ENCODE results near the gene UBE3B.
A peak's percentile ranks its signal among the peaks of the same experiment; 100 is the strongest.

Gene UBE3B

DNA sequence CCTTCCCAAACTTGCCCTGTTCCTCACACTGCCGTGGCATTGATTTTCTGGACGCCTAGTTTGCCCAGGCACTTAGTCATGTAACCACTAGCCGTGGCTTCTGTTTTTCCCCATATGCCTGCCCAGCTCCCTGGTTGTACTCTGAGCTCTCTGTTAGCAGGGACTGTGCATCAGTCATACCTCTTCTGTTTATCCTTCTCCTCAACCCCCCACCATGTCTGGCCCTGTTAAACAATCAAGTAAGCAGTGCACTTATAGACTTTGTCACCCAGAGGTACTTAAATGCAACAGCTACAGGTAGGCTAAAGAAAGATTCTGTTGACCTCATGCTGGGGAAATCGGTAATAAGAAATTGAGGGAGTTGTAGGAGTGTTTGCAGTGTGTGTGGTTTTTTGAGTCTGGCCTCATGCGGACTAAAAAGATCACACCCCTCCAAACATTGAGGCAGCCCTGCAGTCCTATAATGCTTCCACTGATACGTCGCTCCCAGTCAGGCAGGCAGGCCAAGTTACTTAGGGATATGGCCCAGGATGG is 17.0 kb downstream of the UBE3B start:
- DNase-seq (ENCODE audit: low spot score) = no peak

DNA sequence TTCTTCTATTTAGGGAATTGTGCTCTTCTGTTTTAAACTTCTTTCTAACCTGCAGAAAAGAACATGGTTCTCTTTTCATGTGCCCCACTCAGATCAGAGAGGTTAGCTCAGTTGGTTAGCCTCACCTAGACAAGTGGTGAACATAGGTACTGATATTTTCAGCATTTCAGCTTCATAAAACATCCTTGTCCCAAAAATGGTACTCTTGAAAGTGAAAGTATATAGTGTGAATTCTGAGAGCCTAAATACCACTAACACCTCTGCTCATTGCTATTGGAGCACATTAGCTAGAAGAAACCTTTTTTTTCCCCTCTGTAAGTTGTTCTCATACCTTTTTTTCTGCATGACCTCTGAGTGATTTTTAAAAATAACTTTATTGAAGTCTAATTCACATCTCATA is 17.6 kb downstream of the UBE3B start:
- no peak for DNase-seq (ENCODE audit: low spot score)

DNA sequence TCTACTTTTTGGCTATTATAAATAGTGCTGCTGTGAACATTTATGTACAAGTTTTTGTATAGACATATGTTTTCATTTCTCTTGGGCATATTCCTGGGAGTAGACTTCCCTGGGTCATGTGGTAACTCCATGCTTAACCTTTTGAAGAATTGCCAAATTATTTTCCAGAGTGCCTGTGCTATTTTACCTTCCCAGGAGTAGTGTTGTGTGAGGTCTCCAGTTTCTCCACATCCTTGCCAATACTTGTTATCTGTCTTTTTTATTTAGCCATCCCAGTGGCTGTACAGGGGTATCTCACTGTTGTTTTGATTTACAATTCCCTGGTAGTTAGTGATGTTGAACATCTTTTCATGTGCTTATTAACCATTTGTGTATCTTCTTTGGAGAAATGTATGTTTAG is 18.9 kb downstream of the UBE3B start:
- no peak for DNase-seq (ENCODE audit: low spot score)

DNA sequence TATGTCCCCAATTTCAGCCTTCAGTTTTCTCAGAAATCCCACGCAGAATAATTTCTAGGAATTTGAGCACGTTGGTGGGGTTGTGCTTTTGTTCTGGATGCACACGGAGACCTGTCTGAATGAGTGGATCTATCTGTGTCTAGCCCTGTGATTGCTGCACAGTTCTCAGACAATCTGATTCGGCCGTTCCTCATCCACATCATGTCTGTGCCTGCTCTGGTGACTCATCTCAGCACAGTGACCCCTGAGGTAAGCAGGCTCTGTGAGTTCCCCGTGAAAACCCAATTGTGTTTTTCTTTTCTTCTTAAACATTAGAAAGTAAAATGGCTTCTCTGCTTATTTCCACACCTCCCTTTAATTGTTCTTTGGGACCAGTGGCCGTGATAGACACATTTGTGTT is 20.2 kb downstream of the UBE3B start:
- no peak for DNase-seq (ENCODE audit: low spot score)

DNA sequence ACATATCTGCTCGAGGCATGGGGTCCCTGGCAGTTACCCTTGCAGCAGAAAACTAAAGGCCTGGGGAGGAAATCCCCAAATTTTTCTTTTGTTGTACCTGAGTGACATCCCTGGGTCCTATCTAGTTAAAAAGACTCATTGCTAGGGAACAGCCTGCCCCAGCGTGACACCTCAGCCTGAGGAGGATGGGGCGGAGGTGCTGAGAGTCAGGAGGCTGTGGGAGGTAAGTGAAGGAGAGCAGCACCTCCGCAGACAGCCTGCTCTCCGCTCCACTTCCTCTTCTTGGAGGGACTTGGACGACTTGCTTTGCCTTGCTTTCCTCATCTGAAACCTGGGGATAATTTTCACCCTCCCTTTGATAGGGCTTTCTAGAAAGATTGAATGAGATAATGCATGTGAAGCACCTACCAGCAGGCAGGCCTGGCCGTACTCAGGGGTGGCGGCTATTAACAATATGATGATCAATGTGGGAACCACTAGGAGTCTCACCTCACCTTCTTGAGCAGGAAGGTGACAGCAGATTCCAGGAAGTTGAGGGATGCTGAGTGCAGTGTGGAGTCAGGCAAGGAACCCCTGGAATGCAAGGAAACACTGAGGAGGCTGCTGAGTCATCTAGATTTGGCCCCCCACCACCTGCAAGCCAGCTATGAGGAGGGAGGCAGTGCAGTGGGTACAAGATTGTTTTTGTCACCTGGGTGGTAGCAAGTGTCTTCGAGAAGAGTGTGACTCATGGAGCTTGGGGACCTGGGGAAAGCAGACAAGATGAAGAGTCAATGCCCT is 23.2 kb downstream of the UBE3B start:
- no peak for DNase-seq (ENCODE audit: low spot score)

DNA sequence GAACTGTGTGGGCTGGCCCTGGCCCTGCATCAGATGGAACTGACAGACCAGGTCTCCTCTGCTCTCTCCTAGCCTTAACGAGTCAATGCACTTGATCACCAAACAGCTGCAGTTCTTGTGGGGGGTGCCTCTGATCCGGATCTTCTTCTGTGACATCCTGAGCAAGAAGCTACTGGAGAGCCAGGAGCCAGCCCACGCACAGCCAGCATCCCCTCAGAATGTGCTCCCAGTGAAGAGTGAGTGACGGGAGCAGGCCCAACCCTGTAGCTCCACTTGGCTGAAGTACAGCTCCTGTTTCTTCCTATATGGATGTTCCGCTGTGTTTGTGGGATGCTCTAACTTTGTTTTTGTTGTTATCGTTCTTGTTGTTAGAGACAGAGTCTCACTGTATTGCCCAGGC is 23.9 kb downstream of the UBE3B start:
- DNase-seq (ENCODE audit: low spot score) = no peak

DNA sequence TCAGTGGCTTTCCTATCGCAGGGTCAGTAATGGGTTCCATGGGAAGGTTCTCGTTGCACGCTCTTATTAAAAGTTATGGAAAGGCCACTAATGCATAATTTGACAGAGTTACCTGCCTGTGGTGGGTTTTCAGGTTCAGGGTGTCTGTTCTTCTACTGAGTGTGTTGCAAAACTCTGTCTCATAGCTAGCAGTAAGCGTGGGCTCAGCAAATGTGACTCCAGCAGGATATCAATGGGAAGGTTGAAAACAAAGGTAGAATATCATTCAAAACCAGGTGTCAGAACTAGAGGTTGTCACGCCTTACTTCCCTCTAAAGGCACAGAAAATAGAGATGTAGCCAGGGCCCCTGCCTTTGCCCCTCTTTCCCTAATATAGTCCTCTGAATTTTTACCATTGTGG is 24.9 kb downstream of the UBE3B start:
- DNase-seq (ENCODE audit: low spot score) = no peak

DNA sequence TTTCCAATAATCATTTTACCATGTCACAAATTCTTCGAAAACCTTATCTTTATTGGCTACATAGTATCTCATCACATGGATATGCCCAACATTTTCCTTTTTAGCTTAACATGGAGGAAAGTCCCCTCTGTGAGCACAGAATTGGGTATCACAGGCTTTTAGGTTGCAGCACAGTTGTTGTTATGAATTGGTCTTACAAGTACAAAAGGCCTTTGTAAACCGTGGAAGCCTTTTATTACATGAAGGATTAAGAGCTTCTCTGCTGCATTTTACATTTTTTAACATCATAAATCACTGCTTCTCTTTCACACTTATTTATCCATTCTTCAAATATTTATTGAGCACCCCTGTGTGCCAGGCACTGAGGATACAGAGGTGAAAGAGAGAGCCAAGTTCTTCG is 26.2 kb downstream of the UBE3B start:
- no peak for DNase-seq (ENCODE audit: low spot score)

DNA sequence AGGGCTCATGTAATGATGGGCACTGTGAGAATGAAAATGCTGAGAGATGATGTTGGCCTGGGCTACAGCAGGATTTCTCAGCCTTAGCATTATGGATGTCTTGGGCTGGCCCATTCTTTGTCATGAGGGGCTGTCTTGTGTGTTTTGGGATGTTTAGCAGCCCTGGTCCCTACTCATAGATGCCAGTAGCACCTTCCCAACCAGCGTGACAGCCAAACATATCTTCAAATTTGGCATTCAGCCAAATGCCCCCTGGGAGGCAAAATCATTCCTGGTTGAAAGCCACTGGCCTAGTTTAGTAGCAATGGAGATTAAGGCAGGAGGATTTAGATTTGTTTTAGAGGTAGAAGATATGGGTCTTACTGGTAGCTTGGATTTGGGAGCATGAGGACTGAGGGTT is 26.6 kb downstream of the UBE3B start:
- no peak for DNase-seq (ENCODE audit: low spot score)

DNA sequence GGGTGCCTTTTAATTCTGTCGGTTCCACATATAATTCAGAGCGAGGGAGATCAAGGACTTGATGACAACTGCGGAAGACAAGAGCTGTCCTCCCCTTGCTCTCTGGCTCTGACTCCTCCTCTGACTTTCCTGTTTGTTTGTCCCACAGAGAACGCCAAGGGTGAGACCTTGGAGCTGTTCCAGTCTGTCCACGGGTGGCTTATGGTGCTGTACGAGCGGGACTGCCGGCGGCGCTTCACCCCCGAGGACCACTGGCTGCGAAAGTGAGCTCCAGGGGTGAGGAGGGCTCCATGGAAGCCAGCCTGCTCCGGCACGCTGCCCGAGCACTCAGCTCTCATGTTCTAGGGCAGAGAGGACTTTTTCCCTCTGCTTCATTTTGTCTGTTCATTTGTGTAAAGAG is 32.8 kb downstream of the UBE3B start:
- DNase-seq (ENCODE audit: low spot score) = no peak

DNA sequence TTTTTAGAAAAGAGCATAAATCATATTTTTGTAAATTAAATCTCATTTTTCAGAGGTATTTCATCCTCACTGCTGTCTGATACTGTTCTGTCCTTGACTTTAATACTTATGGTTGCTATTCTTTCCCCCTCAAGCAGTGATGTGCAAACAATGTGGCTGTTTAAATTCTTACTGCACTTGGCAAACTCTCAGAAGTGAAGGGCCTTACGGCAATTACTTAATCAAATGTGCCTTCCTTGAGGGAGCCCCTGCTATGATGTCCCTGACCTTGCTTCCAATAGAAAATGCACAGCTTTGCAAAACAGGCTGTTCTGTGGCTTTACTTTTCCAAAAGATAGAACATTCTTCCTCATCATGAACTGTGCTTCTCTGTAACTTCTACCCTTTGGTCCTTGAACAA is 35.2 kb downstream of the UBE3B start:
- DNase-seq (ENCODE audit: low spot score) = no peak

DNA sequence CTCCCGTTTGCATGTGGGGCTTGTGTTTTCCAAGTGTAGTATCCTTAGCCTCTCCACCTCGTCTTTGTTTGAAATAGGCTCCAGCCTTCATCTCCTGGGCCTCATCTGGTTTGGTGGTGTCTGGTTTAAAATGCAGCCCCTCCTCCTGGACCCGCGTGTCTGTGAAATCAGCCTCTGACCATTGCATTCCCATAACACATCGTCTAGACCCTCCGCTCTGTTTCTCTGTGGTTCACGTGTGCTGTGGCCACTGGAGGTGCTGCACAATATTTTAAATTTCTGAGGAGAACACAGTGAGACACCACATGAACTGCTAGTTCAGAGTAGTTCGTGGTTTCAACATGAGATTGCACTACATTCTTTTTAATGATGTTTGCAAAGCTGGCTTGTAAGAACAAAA is 35.6 kb downstream of the UBE3B start:
- DNase-seq (ENCODE audit: low spot score) = no peak

DNA sequence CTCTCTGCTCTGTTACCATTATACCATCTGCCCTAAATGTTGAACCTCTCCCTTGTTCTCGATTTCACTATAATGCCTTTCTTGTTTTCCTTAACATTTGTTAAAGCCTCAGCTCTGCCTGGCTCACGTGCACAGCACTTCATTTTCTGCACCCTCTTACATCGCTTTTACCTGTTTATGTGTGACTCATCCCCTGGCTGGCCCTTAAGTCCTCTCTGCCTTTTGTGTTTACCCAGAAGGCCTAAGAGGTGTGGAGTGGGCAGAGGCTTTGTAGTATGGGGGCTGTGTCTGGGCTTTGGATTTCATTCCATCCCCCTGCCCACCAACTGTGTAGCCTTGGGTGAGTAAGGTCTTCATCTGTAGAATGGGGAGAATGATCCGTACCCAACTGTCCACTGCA is 36.5 kb downstream of the UBE3B start:
- no peak for DNase-seq (ENCODE audit: low spot score)

DNA sequence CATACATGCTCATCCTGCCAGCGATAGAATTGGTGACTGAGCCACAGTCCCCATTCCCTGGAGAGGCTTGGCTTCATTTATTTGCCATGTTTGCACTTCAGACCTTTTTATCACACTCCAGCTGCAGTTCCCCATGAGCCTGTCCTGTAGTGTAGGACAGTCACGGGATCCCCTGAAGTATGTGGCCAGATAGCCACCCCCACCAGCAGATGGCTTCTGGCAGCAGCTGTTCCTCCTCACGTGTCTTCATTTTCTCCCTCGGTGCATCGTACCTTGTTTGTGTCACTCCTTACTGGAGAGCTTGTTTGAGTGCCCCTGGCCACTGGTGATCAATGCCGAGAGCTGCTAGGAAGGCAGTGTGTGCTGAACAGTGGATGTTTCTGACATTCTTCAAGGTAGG is 40.2 kb downstream of the UBE3B start:
- DNase-seq (ENCODE audit: low spot score) = no peak

DNA sequence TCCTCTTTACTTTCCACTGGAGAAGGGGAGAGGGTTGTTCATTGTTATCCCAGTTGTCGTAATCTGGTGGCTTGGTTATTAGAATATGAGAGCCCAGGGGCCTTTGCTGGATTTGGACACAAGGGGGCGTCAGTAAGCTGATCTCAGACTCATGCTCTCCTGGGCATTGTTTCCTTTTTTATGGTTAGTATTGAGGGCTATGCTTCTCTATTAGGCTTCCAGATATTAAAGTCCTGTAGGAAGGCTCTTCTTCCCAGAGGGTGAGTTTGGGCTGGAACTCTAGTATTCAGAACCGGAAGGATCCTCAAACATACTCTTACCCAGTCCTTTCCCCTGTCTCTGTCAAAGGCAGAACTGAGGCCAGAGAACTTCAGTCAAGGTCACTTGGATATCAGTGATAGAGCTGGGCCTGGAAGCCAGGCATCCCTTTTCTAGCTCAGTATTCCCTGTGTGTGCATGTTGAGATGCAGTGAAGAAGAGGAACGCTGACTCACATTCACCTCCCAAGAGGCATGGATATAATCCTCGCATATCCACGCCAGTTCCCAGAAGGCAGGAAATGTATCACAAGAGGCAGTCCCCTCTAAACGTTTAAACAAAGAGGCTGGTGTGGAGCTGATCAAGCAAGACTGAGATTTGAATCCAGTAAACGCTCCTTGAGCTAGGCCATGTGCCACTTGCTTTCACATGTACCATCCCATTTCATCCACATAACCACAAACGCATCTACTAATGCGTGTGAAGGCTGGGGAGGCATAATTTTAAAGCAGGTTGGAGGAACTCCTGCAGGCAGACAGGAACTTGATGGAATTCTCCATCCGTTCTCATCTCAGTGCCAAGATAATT is 41.6 kb downstream of the UBE3B start:
- DNase-seq (ENCODE audit: low spot score) = peak; percentile 54

DNA sequence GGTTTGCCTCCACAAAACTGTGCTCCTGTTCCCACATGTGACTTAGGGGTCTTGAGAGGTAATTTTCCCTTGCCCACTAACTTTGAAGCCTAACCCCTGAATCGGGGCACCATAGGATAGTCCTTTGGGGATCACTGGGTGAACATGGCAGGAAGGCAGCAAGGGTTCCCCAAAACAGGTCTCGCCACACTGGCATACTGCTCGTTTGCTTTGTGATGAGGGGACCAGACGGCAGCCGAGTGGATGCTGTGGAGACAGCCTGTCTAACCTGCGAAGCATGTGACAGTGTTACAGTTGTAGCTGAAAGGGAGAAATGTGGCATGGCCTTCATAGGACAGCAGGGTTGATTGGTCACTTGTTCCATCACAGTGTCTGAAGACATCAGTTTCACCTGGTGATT is 42.4 kb downstream of the UBE3B start:
- no peak for DNase-seq (ENCODE audit: low spot score)

DNA sequence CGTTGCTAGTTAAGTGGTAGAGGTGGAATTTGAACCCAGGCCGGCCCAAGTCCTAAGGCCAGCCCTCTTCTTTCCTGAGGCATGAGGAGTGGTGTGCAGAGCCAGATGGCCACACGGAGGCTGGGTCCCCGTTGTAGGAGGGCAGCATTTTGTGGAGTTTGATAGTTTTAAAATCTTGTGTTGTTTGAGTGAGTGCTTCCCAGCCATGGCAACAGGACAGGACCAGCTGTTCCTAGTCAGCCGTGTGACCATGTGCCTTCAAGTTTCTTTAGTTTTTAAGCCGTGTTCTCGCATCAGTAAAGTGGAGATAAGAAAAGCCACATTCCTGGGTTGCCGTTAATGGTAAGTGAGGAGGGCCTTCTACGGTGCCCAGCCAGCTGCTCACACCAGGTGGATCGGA is 44.4 kb downstream of the UBE3B start:
- no peak for DNase-seq (ENCODE audit: low spot score)

DNA sequence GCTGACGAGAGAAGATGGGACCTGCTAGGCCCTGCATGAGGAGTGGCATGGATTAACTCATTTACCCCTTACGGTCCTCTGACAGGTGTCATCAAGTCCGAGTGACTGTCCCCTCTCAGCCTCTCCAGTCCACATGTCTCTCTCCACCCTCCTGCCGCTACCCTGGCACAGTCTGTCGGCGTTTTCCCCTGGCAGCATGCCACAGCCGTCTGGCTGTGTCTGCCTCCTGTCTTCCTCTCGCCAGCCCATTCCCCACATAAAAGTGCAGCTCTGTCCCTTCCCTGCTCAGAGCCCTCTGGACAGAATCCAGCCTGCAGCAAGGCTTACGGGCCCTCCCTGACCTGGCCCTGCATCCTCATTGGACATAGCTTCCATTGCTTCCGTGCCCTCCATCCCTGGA is 45.6 kb downstream of the UBE3B start:
- no peak for DNase-seq (ENCODE audit: low spot score)

DNA sequence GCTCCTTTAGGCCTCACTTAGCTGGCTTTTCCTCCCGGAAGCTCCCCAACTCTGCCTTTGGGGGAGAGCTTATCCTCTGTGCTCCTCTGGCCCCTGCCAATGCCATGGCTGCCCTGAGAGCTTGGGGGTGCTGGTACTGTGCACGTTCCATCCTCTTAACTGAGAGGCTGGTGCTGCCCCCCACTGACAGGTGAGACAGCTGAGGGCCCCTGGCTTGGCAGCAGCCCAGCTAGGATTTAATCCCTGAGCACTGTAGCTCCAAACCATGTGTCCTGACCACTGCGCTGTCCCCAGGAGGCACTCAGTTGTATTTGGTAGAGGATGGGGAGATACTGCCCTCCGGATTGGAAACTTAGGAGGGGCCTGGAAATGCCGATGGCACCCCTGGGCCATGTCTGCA is 46.1 kb downstream of the UBE3B start:
- DNase-seq (ENCODE audit: low spot score) = no peak

DNA sequence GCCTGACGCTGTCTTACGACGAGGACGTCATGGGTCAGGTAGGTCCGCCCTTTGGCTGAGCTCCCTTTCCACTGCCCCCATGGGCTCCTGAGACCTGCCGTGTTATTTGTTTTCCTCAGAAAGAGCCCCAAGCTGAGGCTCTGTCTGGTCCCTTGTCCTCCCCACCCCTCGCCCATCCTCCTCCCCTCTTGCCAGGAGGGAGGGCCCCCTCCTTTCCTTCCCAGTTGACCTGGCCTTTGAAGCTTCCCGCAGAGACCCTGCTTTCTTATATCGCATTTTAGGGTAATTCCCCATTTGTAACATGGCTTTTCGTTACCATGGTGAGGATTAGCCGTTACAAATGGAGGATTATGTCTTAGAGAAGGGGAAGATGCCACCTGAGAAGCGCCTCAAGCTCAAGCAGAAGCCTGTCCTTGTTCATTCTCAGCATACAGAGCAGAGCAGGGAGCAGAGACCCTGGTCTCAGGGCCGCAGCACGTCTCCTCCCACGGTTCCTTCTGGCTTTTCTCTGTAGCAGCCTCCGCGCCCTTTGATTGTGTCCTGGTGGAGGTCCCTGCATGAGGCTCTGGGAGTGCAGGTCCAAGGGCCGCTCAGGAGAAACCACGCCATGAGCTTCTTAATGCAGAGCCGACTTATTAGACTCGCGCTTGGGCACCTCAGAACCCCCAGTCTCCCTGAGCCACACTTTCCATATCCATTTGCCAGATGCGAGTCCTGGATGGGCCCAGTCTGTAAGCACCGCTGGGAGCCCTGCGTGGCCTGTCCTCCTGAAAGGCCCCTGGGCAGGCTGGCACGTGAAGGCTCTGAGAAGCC is 47.2 kb downstream of the UBE3B start:
- no peak for DNase-seq (ENCODE audit: low spot score)

DNA sequence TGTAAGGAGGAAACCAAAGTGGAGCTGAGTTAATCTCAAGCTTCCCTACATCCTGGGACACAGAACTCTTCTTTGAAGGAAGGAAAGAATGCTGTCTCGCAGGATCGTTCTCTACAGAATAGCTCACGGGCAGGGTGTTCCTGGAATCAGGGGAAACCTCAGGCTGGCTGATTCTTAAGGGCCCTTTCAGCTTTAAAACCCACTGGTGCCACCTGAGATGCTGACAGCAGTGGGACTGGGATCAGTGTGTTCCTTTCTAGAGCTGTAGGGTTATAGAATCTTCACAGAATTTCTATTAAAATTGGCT is 47.8 kb downstream of the UBE3B start:
- DNase-seq (ENCODE audit: low spot score) = no peak

DNA sequence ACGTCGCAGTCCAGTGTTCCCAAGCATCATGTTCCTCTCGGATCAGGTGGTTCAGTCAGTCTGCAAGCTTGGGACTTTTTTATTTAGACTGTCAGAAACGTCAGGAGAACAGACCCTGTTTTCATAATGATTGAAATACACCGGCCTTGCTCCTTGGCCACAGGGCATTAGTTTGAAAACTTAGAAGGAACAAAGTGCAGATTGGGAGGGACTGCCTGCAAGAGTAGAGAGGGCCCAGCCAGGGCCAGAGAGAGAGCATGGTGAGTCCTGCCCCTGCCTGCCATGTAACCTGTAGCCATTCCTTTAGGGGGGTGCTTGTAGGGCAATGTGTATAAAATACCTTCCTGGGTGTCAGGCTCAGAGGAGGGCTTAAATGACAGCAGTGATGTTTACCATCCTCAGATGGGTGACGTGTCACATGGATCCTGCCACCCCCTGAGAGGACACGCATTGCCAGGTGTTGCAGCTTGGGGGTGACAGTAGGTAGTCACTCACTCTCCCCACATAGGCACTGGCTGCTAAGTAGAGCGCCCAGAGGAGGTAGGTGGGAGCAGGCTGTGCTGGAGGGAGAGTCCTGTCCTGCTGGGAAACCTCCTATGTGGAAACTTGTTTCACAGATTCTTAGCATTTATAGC is 50.2 kb downstream of the UBE3B start:
- DNase-seq (ENCODE audit: low spot score) = no peak

Data from hematopoietic multipotent progenitor cell treated with erythropoietin and hydrocortisone succinate and interleukin-3 and kit ligand, for 17 days (in vitro differentiated cells).